ENCODE measurements around the gene C4BPB. TPM values are rescaled to one million over a fixed set of nuclear protein-coding genes. Genes with fewer than 3 reads are reported as not detected.

The C4BPB gene
- total and polyA plus RNA-seq, 2 donors (not counting 3 experiments of a cell fraction or from before 2014, with no cell fraction given) = not detected

GRCh38 chr1:207140536-207140935 lies 51.9 kb downstream of the C4BPB start:
- ChIA-PET POLR2A (no interaction called here), CTCF (no interaction called here)
- Histone ChIP-seq H3K36me3 (ENCODE audit: control insufficient read depth in 2 of 2, extremely low read depth in 1 of 2, insufficient read depth in 2 of 2, low read length in 2 of 2) (no peaks in the 10 kb centered on the region), H3K9me1 (replicated peaks; ENCODE audit: control insufficient read depth, extremely low read depth, insufficient read depth, low read length) (no peaks in the 10 kb centered on the region), H2AFZ (ENCODE audit: low read depth, low read length) (no peak overlapping the region), H3K27ac (ENCODE audit: insufficient read depth, low read depth, low read length) (no peak overlapping the region), H3K4me3 (replicated peaks in 1 of 3; ENCODE audit: insufficient read depth in 1 of 3, low read depth in 1 of 3, low read length in 3 of 3) (no peak overlapping the region), H3K4me2 (ENCODE audit: insufficient read depth, low read length) (no peak overlapping the region), H3K27me3 (ENCODE audit: control insufficient read depth in 2 of 2, insufficient read depth in 2 of 2, low read length in 2 of 2) (no peaks in the 10 kb centered on the region), H3K79me2 (ENCODE audit: control insufficient read depth, insufficient read depth, low read length) (no peaks in the 10 kb centered on the region), H3K9me3 (replicated peaks; ENCODE audit: control insufficient read depth, insufficient read depth, low read length) (no peaks in the 10 kb centered on the region), H3K9ac (replicated peaks; ENCODE audit: extremely low read depth, insufficient read depth, low read length) (no peak overlapping the region), H3K4me1 (ENCODE audit: control insufficient read depth, extremely low read depth, insufficient read depth, low read length) (no peaks in the 10 kb centered on the region), H4K20me1 (replicated peaks; ENCODE audit: control insufficient read depth, extremely low read depth, insufficient read depth, low read length) (no peaks in the 10 kb centered on the region)
- no TSS peak for BruUV-seq (replicated peaks)
- FAIRE-seq (no peak), DNase-seq (ENCODE audit: low read depth, low spot score) (no peak)
- dilution Hi-C loops (cut with MboI; ENCODE audit: extremely low pct_ligation_motif_present, low sequenced_read_pairs) (no loop called here), intact Hi-C loops (cut with micrococcal nuclease) (no loop called here)
- TF ChIP-seq FOS (IDR thresholded peaks at IDR 0.05; ENCODE audit: borderline replicate concordance, insufficient read depth, low read length) (peak; percentile 50), POLR2AphosphoS5 (IDR thresholded peaks at IDR 0.05; ENCODE audit: insufficient read depth, low read depth, low read length) (no peak), JUN (IDR thresholded peaks at IDR 0.05; ENCODE audit: borderline replicate concordance, insufficient read depth, insufficient read length, low read depth) (no peak)

GRCh38 chr1:207145401-207146058 lies 56.9 kb downstream of the C4BPB start:
- no peaks in the 10 kb centered on the region for H4K20me1 ChIP-seq (replicated peaks; ENCODE audit: control insufficient read depth, extremely low read depth, insufficient read depth, low read length)
- FAIRE-seq = no peak
- H3K9me1 ChIP-seq (replicated peaks; ENCODE audit: control insufficient read depth, extremely low read depth, insufficient read depth, low read length) = no peaks in the 10 kb centered on the region
- POLR2A ChIA-PET = no interaction called here
- H3K4me1 ChIP-seq (ENCODE audit: control insufficient read depth, extremely low read depth, insufficient read depth, low read length) = no peaks in the 10 kb centered on the region
- peak overlapping the region; percentile 24 for H2AFZ ChIP-seq (ENCODE audit: low read depth, low read length)
- intact Hi-C loops (cut with micrococcal nuclease) = no loop called here
- no peaks in the 10 kb centered on the region for H3K9me3 ChIP-seq (replicated peaks; ENCODE audit: control insufficient read depth, insufficient read depth, low read length)
- dilution Hi-C loops (cut with MboI; ENCODE audit: extremely low pct_ligation_motif_present, low sequenced_read_pairs) = no loop called here
- no peak overlapping the region for H3K4me2 ChIP-seq (ENCODE audit: insufficient read depth, low read length)
- TF ChIP-seq GATA2 (IDR thresholded peaks at IDR 0.05; ENCODE audit: insufficient read depth, insufficient read length, low read depth, low read length) = peak; percentile 59
- TF ChIP-seq EZH2 (IDR thresholded peaks at IDR 0.05; ENCODE audit: borderline replicate concordance, low read depth, low read length, severe bottlenecking) = no peak
- H3K36me3 ChIP-seq (ENCODE audit: control insufficient read depth in 2 of 2, extremely low read depth in 1 of 2, insufficient read depth in 2 of 2, low read length in 2 of 2) = no peaks in the 10 kb centered on the region
- H3K4me3 ChIP-seq (replicated peaks in 1 of 3; ENCODE audit: insufficient read depth in 1 of 3, low read depth in 1 of 3, low read length in 3 of 3) = no peak overlapping the region
- no peak overlapping the region for H3K27ac ChIP-seq (ENCODE audit: insufficient read depth, low read depth, low read length)
- no peaks in the 10 kb centered on the region for H3K27me3 ChIP-seq (ENCODE audit: control insufficient read depth in 2 of 2, insufficient read depth in 2 of 2, low read length in 2 of 2)
- peak; percentile 48 for DNase-seq (ENCODE audit: low read depth, low spot score)
- H3K79me2 ChIP-seq (ENCODE audit: control insufficient read depth, insufficient read depth, low read length) = no peaks in the 10 kb centered on the region
- no TSS peak for BruUV-seq (replicated peaks)
- CTCF ChIA-PET = interaction anchor here (0.7 kb wide), 1 partner anchor 453 kb away, joined by 3 read pairs; no protein-coding TSS in a partner anchor
- H3K9ac ChIP-seq (replicated peaks; ENCODE audit: extremely low read depth, insufficient read depth, low read length) = no peak overlapping the region

Other genes with a start within 250 kb of the C4BPB start
- not detected in 2 replicates for gene IL20, start 223.2 kb upstream of the C4BPB start, total RNA-seq
- not detected in 2 replicates for gene IL20, start 223.2 kb upstream of the C4BPB start, polyA plus RNA-seq
- not detected in 2 replicates for gene IL24, start 191.4 kb upstream of the C4BPB start, total RNA-seq
- not detected in 2 replicates for gene IL24, start 191.4 kb upstream of the C4BPB start, polyA plus RNA-seq
- not detected in 2 replicates for gene FCMR, start 166.9 kb upstream of the C4BPB start, total RNA-seq
- not detected in 2 replicates for gene FCMR, start 166.9 kb upstream of the C4BPB start, polyA plus RNA-seq
- gene PIGR, start 142.4 kb upstream of the C4BPB start, total RNA-seq = not detected in 2 replicates
- not detected in 2 replicates for gene PIGR, start 142.4 kb upstream of the C4BPB start, polyA plus RNA-seq
- gene FCAMR, start 118.4 kb upstream of the C4BPB start, total RNA-seq = not detected in 2 replicates
- not detected in 2 replicates for gene FCAMR, start 118.4 kb upstream of the C4BPB start, polyA plus RNA-seq
- 0.07 TPM in 1 of 2 replicates, not detected in the other for gene C1orf116, start 56.1 kb upstream of the C4BPB start, total RNA-seq
- not detected in 2 replicates for gene C1orf116, start 56.1 kb upstream of the C4BPB start, polyA plus RNA-seq
- gene YOD1, start 37.7 kb upstream of the C4BPB start, total RNA-seq = 5.6 and 5.9 TPM in 2 replicates
- gene YOD1, start 37.7 kb upstream of the C4BPB start, polyA plus RNA-seq = 0.81 and 1.2 TPM in 2 replicates
- gene PFKFB2, start 35.6 kb upstream of the C4BPB start, total RNA-seq = 1.8 and 2.0 TPM in 2 replicates
- 0.70 and 0.78 TPM in 2 replicates for gene PFKFB2, start 35.6 kb upstream of the C4BPB start, polyA plus RNA-seq
- not detected in 2 replicates for gene C4BPA, start 15.4 kb downstream of the C4BPB start, total RNA-seq
- not detected in 2 replicates for gene C4BPA, start 15.4 kb downstream of the C4BPB start, polyA plus RNA-seq
- gene CD55, start 232.8 kb downstream of the C4BPB start, total RNA-seq = 179 and 223 TPM in 2 replicates
- gene CD55, start 232.8 kb downstream of the C4BPB start, polyA plus RNA-seq = 103 and 111 TPM in 2 replicates